HG03442 (cell line): ENCODE results near the gene OMA1.

Experiments used
- ATAC-seq: cut with Tn5 transposase; IDR thresholded peaks from one replicate; pipeline ENCODE4 v1.9.1; 2021; ENCODE audit warnings: mild to moderate bottlenecking, moderate library complexity; ENCODE audit not compliant: unreplicated experiment

OMA1 gene

GRCh38 chr1:58434181-58434580 lies 112.3 kb downstream of the OMA1 start:
- ATAC-seq = no peak

GRCh38 chr1:58432851-58433668 lies 113.5 kb downstream of the OMA1 start:
- no peak for ATAC-seq

GRCh38 chr1:58431901-58432620 lies 114.5 kb downstream of the OMA1 start:
- no peak for ATAC-seq
